ENCODE measurements around the gene OR2M4.
"Not testable (repeated sequence)": the region's sequence is repeated elsewhere in the genome, so short reads cannot be mapped to it uniquely, and the experiment has no call there.

OR2M4 gene, protein sequence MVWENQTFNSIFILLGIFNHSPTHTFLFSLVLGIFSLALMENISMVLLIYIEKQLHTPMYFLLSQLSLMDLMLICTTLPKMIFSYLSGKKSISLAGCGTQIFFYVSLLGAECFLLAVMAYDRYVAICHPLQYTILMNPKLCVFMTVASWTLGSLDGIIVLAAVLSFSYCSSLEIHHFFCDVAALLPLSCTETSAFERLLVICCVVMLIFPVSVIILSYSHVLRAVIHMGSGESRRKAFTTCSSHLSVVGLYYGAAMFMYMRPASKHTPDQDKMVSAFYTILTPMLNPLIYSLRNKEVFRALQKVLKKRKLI

DNA sequence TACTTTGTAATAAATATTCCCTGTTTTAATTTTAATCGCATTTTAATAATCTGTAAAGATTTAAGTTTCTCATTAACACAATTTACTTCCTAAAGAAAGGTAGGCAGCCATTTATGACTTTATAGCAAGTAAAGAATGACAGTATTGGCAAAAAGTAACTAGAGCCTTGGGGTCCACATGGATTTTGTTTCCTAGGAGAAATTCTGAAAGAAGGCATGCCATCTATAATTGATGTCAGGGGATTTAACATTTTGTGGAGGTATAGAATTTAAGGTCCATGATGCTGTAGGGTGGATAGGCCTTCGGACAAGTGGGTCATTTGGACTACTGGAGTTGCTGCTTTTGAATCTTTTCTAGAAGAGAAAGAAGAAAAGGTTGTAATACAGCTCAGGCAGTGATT lies at the start of gene OR2M4:
OR2M4 (plus strand) TSS at position 301 of the 400 bp plus-strand sequence. CDS start 7,512 bp downstream, outside the sequence.
- H3K27ac ChIP-seq (ENCODE audit: low read length) = no peak within 1 kb of the TSS
- no peaks in the 10 kb centered on the region for H3K36me3 ChIP-seq (ENCODE audit: control insufficient read depth in 1 of 2, insufficient read depth in 2 of 2, low read length in 2 of 2)
- H3K9me3 ChIP-seq (ENCODE audit: control insufficient read depth in 1 of 2, low read length in 2 of 2) = no peaks in the 10 kb centered on the region
- no peaks in the 10 kb centered on the region for H3K4me1 ChIP-seq (ENCODE audit: control insufficient read depth in 1 of 2, insufficient read depth in 2 of 2, low read length in 2 of 2)
- H3K27me3 ChIP-seq (ENCODE audit: low read depth, low read length) = no peaks in the 10 kb centered on the region
- H3K4me3 ChIP-seq (ENCODE audit: low read depth in 1 of 2, low read length in 2 of 2) = no peak within 1 kb of the TSS

DNA sequence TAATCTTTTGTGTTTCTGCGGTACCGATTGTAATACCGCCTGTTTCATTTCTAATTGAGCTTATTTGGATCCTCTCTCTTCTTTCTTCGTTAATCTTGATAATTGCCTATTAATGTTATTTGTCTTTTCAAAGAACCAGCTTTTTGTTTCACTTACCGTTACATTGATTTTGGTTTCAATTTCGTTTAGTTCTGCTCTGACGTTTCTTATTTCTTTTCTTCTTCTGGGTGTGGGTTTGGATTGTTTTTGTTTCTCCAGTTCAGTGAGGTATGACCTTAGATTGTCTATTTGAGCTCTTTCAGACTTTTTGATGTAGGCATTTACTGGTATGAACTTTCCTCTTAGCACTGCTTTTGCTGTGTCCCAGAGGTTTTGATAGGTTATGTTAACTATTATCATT lies 47.2 kb upstream of the OR2M4 start:
- H3K27me3 ChIP-seq (ENCODE audit: low read depth, low read length) = no peaks in the 10 kb centered on the region
- H3K27ac ChIP-seq (ENCODE audit: low read length) = no peak overlapping the region
- H3K36me3 ChIP-seq (ENCODE audit: control insufficient read depth in 1 of 2, insufficient read depth in 2 of 2, low read length in 2 of 2) = no peaks in the 10 kb centered on the region
- no peaks in the 10 kb centered on the region for H3K4me1 ChIP-seq (ENCODE audit: control insufficient read depth in 1 of 2, insufficient read depth in 2 of 2, low read length in 2 of 2)
- peaks cover 0 to 3% of the 10 kb centered on the region in 2 donors for H3K9me3 ChIP-seq (ENCODE audit: control insufficient read depth in 1 of 2, low read length in 2 of 2)
- H3K4me3 ChIP-seq (ENCODE audit: low read depth in 1 of 2, low read length in 2 of 2) = no peak overlapping the region

DNA sequence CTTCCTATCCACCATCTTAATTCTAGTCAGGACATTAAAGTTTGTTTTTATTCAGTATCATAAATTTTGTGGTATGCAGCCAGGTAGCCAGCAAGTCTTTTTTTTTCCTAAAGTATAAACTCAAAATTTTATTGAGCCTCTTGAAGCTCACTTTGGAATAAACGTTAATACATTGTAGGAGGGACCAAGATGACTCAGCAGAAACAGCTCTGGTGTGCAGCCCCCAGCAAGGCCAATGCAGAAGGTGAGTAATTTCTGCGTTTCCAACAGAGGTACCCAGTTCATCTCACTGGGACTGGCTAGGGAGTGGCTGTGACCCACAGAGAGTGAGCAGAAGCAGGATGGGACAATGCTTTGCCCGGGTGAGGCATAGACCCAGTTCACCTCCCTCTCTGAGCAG lies 43.9 kb upstream of the OR2M4 start:
- Histone ChIP-seq H3K27ac (ENCODE audit: low read length) (no peak overlapping the region), H3K9me3 (ENCODE audit: control insufficient read depth in 1 of 2, low read length in 2 of 2) (peaks cover 0 to 3% of the 10 kb centered on the region in 2 donors), H3K36me3 (ENCODE audit: control insufficient read depth in 1 of 2, insufficient read depth in 2 of 2, low read length in 2 of 2) (no peaks in the 10 kb centered on the region), H3K4me1 (ENCODE audit: control insufficient read depth in 1 of 2, insufficient read depth in 2 of 2, low read length in 2 of 2) (no peaks in the 10 kb centered on the region), H3K27me3 (ENCODE audit: low read depth, low read length) (no peaks in the 10 kb centered on the region), H3K4me3 (ENCODE audit: low read depth in 1 of 2, low read length in 2 of 2) (no peak overlapping the region)

DNA sequence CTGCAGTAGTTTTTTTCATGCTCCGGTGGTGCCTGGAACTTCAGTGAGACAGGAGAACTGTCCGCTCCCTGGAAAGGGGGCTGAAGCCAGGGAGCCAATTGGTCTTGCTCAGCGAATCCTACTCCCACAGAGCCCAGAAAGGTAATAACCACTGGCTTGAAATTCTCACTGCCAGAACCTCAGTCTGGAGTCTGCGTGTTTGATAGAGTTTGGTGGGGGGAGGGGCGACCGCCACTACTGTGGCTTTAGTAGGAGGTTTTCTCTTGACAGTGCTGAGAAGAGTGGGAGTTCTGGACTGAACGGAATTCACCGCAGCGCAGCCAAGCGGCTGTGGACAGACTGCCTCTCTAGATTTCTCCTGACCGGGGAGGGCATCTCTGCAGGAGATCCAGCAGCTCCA lies 42.2 kb upstream of the OR2M4 start:
- Histone ChIP-seq H3K27me3 (ENCODE audit: low read depth, low read length) (no peaks in the 10 kb centered on the region), H3K27ac (ENCODE audit: low read length) (no peak overlapping the region), H3K4me3 (ENCODE audit: low read depth in 1 of 2, low read length in 2 of 2) (no peak overlapping the region), H3K36me3 (ENCODE audit: control insufficient read depth in 1 of 2, insufficient read depth in 2 of 2, low read length in 2 of 2) (no peaks in the 10 kb centered on the region), H3K4me1 (ENCODE audit: control insufficient read depth in 1 of 2, insufficient read depth in 2 of 2, low read length in 2 of 2) (no peaks in the 10 kb centered on the region), H3K9me3 (ENCODE audit: control insufficient read depth in 1 of 2, low read length in 2 of 2) (peaks cover 0 to 9% of the 10 kb centered on the region in 2 donors)

DNA sequence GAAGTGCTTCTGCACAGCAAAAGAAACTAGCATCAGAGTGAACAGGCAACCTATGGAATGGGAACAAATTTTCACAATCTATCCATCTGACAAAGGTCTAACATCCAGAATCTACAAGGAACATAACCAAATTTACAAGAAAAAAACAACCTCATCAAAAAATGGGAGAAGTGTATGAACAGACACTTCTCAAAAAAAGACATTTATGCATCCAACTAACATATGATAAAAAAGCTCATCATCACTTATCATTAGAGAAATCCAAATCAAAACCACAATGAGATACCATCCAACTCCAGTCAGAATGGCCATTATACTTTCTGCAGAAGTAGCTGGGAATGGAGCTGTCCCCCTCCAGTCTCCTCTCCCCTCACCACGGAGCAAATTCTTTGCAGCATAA lies 37.1 kb upstream of the OR2M4 start:
- peaks cover 0 to 14% of the 10 kb centered on the region in 2 donors for H3K9me3 ChIP-seq (ENCODE audit: control insufficient read depth in 1 of 2, low read length in 2 of 2)
- H3K27me3 ChIP-seq (ENCODE audit: low read depth, low read length) = no peaks in the 10 kb centered on the region
- H3K4me1 ChIP-seq (ENCODE audit: control insufficient read depth in 1 of 2, insufficient read depth in 2 of 2, low read length in 2 of 2) = no peaks in the 10 kb centered on the region
- no peaks in the 10 kb centered on the region for H3K36me3 ChIP-seq (ENCODE audit: control insufficient read depth in 1 of 2, insufficient read depth in 2 of 2, low read length in 2 of 2)
- H3K27ac ChIP-seq (ENCODE audit: low read length) = no peak overlapping the region
- H3K4me3 ChIP-seq (ENCODE audit: low read depth in 1 of 2, low read length in 2 of 2) = no peak overlapping the region

DNA sequence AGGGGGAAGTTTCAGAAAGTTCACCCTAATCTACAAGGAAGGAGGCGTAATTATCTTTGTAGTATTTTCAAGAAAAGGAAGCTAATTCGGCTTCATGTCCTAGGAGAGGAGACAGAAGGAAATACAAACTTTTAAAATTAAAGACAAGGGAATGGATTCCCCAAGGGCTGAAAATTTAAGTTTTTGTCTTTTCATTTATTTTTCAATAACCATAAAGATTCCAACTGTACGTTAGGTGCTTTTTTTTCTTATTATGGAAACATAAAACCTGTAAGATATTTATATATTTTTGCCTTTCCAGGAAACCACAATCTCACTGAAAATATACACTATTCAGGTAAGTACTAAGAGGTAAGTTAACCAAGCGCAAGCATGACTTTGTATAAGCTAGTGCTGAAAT lies 34.3 kb upstream of the OR2M4 start, which contains the start of gene OR2M3:
OR2M3 (plus strand) TSS at position 301 of the 400 bp plus-strand sequence. CDS start 5,803 bp downstream, outside the sequence.
- Histone ChIP-seq H3K27me3 (ENCODE audit: low read depth, low read length) (no peaks in the 10 kb centered on the region), H3K36me3 (ENCODE audit: control insufficient read depth in 1 of 2, insufficient read depth in 2 of 2, low read length in 2 of 2) (no peaks in the 10 kb centered on the region), H3K4me3 (ENCODE audit: low read depth in 1 of 2, low read length in 2 of 2) (no peak within 1 kb of the TSS), H3K4me1 (ENCODE audit: control insufficient read depth in 1 of 2, insufficient read depth in 2 of 2, low read length in 2 of 2) (no peaks in the 10 kb centered on the region), H3K27ac (ENCODE audit: low read length) (no peak within 1 kb of the TSS), H3K9me3 (ENCODE audit: control insufficient read depth in 1 of 2, low read length in 2 of 2) (peaks cover 0 to 14% of the 10 kb centered on the region in 2 donors)

DNA sequence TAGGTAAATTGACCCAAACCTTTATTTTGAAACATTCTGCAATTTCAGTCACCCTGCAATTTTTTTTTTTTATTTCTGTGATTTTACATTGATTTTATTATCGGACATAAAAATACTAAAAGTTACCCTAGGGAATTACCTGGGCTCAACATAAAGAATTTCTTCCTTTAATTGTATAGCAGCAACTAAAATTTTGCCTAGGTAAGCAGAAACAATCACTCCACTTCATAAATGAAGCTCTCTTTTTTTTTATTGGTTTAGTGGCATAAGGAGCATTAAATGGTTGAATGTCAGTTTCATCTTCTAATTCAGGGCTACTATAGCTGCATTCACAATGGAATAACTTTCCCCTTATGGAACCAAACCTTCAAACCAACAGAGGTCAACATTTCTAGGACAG lies 15.3 kb upstream of the OR2M4 start:
- H3K27me3 ChIP-seq (ENCODE audit: low read depth, low read length) = no peaks in the 10 kb centered on the region
- no peaks in the 10 kb centered on the region for H3K36me3 ChIP-seq (ENCODE audit: control insufficient read depth in 1 of 2, insufficient read depth in 2 of 2, low read length in 2 of 2)
- no peak overlapping the region for H3K27ac ChIP-seq (ENCODE audit: low read length)
- no peaks in the 10 kb centered on the region for H3K9me3 ChIP-seq (ENCODE audit: control insufficient read depth in 1 of 2, low read length in 2 of 2)
- no peak overlapping the region for H3K4me3 ChIP-seq (ENCODE audit: low read depth in 1 of 2, low read length in 2 of 2)
- no peaks in the 10 kb centered on the region for H3K4me1 ChIP-seq (ENCODE audit: control insufficient read depth in 1 of 2, insufficient read depth in 2 of 2, low read length in 2 of 2)

DNA sequence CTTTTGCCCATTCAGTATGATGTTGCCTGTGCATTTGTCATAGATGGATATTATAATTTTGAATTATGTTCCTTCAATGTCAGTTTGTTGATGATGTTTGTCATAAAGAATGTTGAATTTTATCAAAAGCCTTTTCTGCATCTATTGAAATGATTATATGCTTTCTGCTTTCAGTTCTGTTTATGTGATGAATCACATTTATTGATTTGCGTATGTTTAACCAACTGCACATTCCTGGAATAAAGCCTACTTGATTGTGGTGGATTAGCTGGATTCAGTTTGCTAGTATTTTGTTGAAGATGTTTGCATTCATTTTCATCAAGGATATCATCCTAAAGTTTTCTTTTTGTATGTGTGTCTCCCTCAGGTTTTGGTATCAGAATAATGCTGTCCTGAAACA lies 5.7 kb upstream of the OR2M4 start:
- H3K36me3 ChIP-seq (ENCODE audit: control insufficient read depth in 1 of 2, insufficient read depth in 2 of 2, low read length in 2 of 2) = no peaks in the 10 kb centered on the region
- peaks cover 0 to 3% of the 10 kb centered on the region in 2 donors for H3K9me3 ChIP-seq (ENCODE audit: control insufficient read depth in 1 of 2, low read length in 2 of 2)
- H3K4me1 ChIP-seq (ENCODE audit: control insufficient read depth in 1 of 2, insufficient read depth in 2 of 2, low read length in 2 of 2) = no peaks in the 10 kb centered on the region
- H3K27me3 ChIP-seq (ENCODE audit: low read depth, low read length) = no peaks in the 10 kb centered on the region
- H3K27ac ChIP-seq (ENCODE audit: low read length) = no peak overlapping the region
- no peak overlapping the region for H3K4me3 ChIP-seq (ENCODE audit: low read depth in 1 of 2, low read length in 2 of 2)

DNA sequence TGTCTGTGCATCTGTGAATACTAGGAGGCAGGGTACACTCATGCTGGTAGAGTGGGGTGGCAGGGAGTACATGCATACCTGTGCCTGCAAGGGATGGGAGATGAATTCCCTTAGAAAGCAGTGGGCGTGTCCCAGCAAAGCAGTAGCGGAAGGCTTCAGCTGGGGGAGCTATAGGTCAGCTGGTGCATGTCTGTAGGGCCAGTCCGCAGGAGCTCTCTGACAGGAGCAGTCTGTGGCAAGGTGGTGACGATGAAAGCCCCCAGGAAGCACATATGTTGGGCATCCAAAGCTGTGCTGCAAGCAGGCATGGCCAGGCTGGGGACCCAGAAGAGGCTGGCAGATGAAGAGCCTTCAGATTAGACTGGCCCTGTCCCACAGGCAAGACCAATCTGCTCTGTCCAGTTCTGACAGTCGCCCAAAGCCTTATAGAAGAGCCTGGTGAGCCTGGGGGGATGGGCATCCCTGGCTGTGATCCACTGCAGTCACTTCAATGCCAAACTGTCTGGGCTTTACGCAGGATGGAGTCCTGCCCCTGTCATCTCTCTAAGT lies 1.8 kb upstream of the OR2M4 start:
- Histone ChIP-seq H3K27ac (ENCODE audit: low read length) (no peak overlapping the region), H3K27me3 (ENCODE audit: low read depth, low read length) (no peaks in the 10 kb centered on the region), H3K9me3 (ENCODE audit: control insufficient read depth in 1 of 2, low read length in 2 of 2) (no peaks in the 10 kb centered on the region), H3K4me3 (ENCODE audit: low read depth in 1 of 2, low read length in 2 of 2) (no peak overlapping the region), H3K4me1 (ENCODE audit: control insufficient read depth in 1 of 2, insufficient read depth in 2 of 2, low read length in 2 of 2) (no peaks in the 10 kb centered on the region), H3K36me3 (ENCODE audit: control insufficient read depth in 1 of 2, insufficient read depth in 2 of 2, low read length in 2 of 2) (no peaks in the 10 kb centered on the region)

DNA sequence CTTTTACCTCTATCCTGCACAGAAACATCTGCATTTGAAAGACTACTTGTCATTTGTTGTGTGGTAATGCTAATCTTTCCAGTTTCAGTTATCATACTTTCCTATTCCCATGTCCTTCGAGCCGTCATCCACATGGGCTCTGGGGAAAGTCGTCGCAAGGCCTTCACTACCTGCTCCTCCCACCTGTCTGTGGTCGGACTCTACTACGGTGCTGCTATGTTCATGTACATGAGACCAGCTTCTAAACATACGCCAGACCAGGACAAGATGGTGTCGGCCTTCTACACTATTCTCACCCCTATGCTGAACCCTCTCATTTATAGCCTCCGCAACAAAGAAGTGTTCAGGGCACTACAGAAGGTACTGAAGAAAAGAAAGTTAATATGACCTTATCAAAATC lies 8.3 kb downstream of the OR2M4 start:
- Histone ChIP-seq H3K27me3 (ENCODE audit: low read depth, low read length) (no peaks in the 10 kb centered on the region), H3K27ac (ENCODE audit: low read length) (no peak overlapping the region), H3K4me1 (ENCODE audit: control insufficient read depth in 1 of 2, insufficient read depth in 2 of 2, low read length in 2 of 2) (no peaks in the 10 kb centered on the region), H3K36me3 (ENCODE audit: control insufficient read depth in 1 of 2, insufficient read depth in 2 of 2, low read length in 2 of 2) (no peaks in the 10 kb centered on the region), H3K4me3 (ENCODE audit: low read depth in 1 of 2, low read length in 2 of 2) (no peak overlapping the region), H3K9me3 (ENCODE audit: control insufficient read depth in 1 of 2, low read length in 2 of 2) (no peaks in the 10 kb centered on the region)

DNA sequence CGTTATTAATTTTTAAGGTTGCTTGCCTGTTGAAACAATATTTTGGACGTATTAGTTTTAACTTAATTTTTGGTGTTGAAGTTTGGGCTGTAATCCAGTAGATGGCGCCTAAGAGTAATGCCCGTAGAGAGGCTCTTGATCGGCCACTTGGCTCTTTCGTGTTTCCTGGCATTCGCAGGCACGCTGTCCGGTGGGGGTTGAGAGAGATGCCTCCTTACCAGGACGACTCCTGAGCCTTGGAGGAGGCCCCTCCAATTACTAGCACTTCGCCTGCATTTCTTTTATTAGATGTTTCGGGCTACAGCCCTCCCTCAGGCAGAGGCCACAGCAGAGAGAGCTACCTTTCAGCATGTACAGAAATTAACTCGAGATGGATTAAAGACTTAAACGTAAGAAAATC lies 12.0 kb downstream of the OR2M4 start:
- Histone ChIP-seq H3K4me1 (ENCODE audit: control insufficient read depth in 1 of 2, insufficient read depth in 2 of 2, low read length in 2 of 2) (no peaks in the 10 kb centered on the region), H3K36me3 (ENCODE audit: control insufficient read depth in 1 of 2, insufficient read depth in 2 of 2, low read length in 2 of 2) (no peaks in the 10 kb centered on the region), H3K9me3 (ENCODE audit: control insufficient read depth in 1 of 2, low read length in 2 of 2) (no peaks in the 10 kb centered on the region), H3K27me3 (ENCODE audit: low read depth, low read length) (no peaks in the 10 kb centered on the region), H3K27ac (ENCODE audit: low read length) (no peak overlapping the region), H3K4me3 (ENCODE audit: low read depth in 1 of 2, low read length in 2 of 2) (no peak overlapping the region)

DNA sequence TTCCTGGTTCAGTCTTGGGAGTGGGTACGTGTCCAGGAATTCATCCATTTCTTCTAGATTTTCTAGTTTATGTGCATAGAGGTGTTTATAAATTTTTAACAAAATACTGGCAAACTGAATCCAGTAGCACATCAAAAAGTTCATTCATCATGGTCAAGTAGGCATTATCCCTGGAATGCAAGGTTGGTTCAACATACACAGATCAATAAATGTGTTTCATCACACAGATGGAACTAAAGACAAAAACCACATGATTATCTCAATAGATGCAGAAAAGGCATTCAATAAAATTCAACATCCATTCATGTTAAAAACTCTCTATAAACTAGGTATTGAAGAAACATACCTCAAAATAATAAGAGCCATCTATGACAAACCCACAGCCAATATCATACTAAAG lies 28.1 kb downstream of the OR2M4 start:
- not testable (repeated sequence) for H3K9me3 ChIP-seq (ENCODE audit: control insufficient read depth in 1 of 2, low read length in 2 of 2)

More for the DNA sequence above, 28.1 kb downstream of the OR2M4 start:
- not testable (repeated sequence) for H3K27me3 ChIP-seq (ENCODE audit: low read depth, low read length); H3K27ac ChIP-seq (ENCODE audit: low read length); H3K4me3 ChIP-seq (ENCODE audit: low read depth in 1 of 2, low read length in 2 of 2); H3K4me1 ChIP-seq (ENCODE audit: control insufficient read depth in 1 of 2, insufficient read depth in 2 of 2, low read length in 2 of 2); H3K36me3 ChIP-seq (ENCODE audit: control insufficient read depth in 1 of 2, insufficient read depth in 2 of 2, low read length in 2 of 2)

Measured in muscle layer of duodenum (tissue), 2 donors.